SK-MEL-5 (cell line): ENCODE measurements around the gene CDX1. TPM values are rescaled to one million over a fixed set of nuclear protein-coding genes. Genes with fewer than 3 reads are reported as not detected.

Experiments
- DNase-seq: peaks from one replicate; pipeline ENCODE4 v3.0.0-alpha.2; 2016; ENCODE audit warnings: low read depth, low spot score
- in situ Hi-C: cut with HindIII; loops from 2 replicates; pipeline ENCODE4 v1.10.0; 2016; ENCODE audit warnings: low sequenced_read_pairs, high pct_unique_total_duplicates, low pct_unique_long_range_greater_than_20kb
- total RNA-seq: library from RNA; depleted of rRNA; stranded (reverse); fragments of >200 nt; shearing (Covaris generic); gene quantifications from 2 replicates; pipeline ENCODE4 v1.2.3, GENCODE V29; 2014

The CDX1 gene
- total RNA-seq, 1 experiment from 2014 or later: not detected

- DNase-seq: no peak
- in situ Hi-C loops: no loop called here
Observed at GRCh38 chr5:150129454-150129812, 37.1 kb upstream of the CDX1 start.

- peak; percentile 74 for DNase-seq
- in situ Hi-C loops: no loop called here
Observed at GRCh38 chr5:150129813-150130492, 36.6 kb upstream of the CDX1 start.

- in situ Hi-C loops: no loop called here
- DNase-seq: no peak
Observed at GRCh38 chr5:150130493-150130922, 36.1 kb upstream of the CDX1 start.

GRCh38 chr5:150131461-150131860 is 35.1 kb upstream of the CDX1 start:
- DNase-seq: no peak
- in situ Hi-C loops: no loop called here

GRCh38 chr5:150131978-150132694 is 34.4 kb upstream of the CDX1 start:
- in situ Hi-C loops: no loop called here
- DNase-seq: no peak

- DNase-seq: no peak
- in situ Hi-C loops: no loop called here
Observed at GRCh38 chr5:150132740-150133139, 33.8 kb upstream of the CDX1 start.

GRCh38 chr5:150133581-150134197 is 32.9 kb upstream of the CDX1 start:
- in situ Hi-C loops: no loop called here
- DNase-seq: no peak

GRCh38 chr5:150134198-150134588 is 32.4 kb upstream of the CDX1 start:
- no peak for DNase-seq
- in situ Hi-C loops: no loop called here

GRCh38 chr5:150135557-150136304 is 30.8 kb upstream of the CDX1 start:
- DNase-seq: no peak
- in situ Hi-C loops: no loop called here

- in situ Hi-C loops: no loop called here
- DNase-seq: no peak
Observed at GRCh38 chr5:150136305-150137167, 30.0 kb upstream of the CDX1 start.

- in situ Hi-C loops: no loop called here
Observed at GRCh38 chr5:150137168-150137957, 29.2 kb upstream of the CDX1 start.

GRCh38 chr5:150137997-150138396 is 28.6 kb upstream of the CDX1 start:
- no peak for DNase-seq
- in situ Hi-C loops: no loop called here

More at GRCh38 chr5:150137168-150137957, 29.2 kb upstream of the CDX1 start:
- no peak for DNase-seq

- in situ Hi-C loops: no loop called here
- no peak for DNase-seq
Observed at GRCh38 chr5:150138551-150139265, 27.9 kb upstream of the CDX1 start.

- in situ Hi-C loops: no loop called here
- DNase-seq: no peak
Observed at GRCh38 chr5:150139334-150139733, 27.2 kb upstream of the CDX1 start.

GRCh38 chr5:150140830-150141229 is 25.7 kb upstream of the CDX1 start:
- no peak for DNase-seq
- in situ Hi-C loops: no loop called here

- in situ Hi-C loops: no loop called here
- no peak for DNase-seq
Observed at GRCh38 chr5:150141544-150142184, 24.9 kb upstream of the CDX1 start.
